Peyer's patch (tissue), 4 donors: ENCODE results near the gene LGMN. TPM values are rescaled to one million over a fixed set of nuclear protein-coding genes. Genes with fewer than 3 reads are reported as not detected.

ENCODE experiments used
- DNase-seq, 3 donors: peaks; one replicate each; pipeline ENCODE4 v3.0.0-alpha.2; 2017 to 2019
- H3K27ac ChIP-seq, 4 donors: fragments of 200-600 bp; sonication (generic); one replicate each; pipeline ENCODE4 v1.5.1; 2016 to 2019
- H3K27me3 ChIP-seq, 2 donors: fragments of 200-600 bp; sonication (generic); one replicate each; pipeline ENCODE4 v1.5.1; 2019
- H3K36me3 ChIP-seq, 3 donors: fragments of 200-600 bp; sonication (generic); one replicate each; pipeline ENCODE4 v1.5.1; 2016 to 2019
- H3K4me1 ChIP-seq, 4 donors: fragments of 200-600 bp; sonication (generic); one replicate each; pipeline ENCODE4 v1.5.1; 2016 to 2019
- H3K4me3 ChIP-seq, 4 donors: fragments of 200-600 bp; sonication (generic); 1 replicate in 3 of 4; 2 replicates in 1 of 4; pipeline ENCODE4 v1.5.1; 2016 to 2019; ENCODE audit warnings: mild to moderate bottlenecking in 1 of 4
- H3K9me3 ChIP-seq, 4 donors: fragments of 200-600 bp; sonication (generic); one replicate each; pipeline ENCODE4 v1.5.1; 2016 to 2019; ENCODE audit warnings: mild to moderate bottlenecking in 1 of 4
- POLR2A ChIP-seq, 2 donors: fragments of 450-650 bp; IDR thresholded peaks; one replicate each; pipeline ENCODE4 v1.5.1; 2017; ENCODE audit warnings: antibody characterized with exemption in 2 of 2, mild to moderate bottlenecking in 2 of 2, moderate library complexity in 2 of 2
- total RNA-seq, 4 donors: library from RNA; depleted of rRNA; stranded (reverse); fragments of >200 nt; gene quantifications; one replicate each; pipeline ENCODE4 v1.1.0, GENCODE V29; 2016
- TF ChIP-seq, protein P1 (sequence below), 6 experiments: fragments of 450-650 bp in 4 of 6; fragments of 200-600 bp in 2 of 6; sonication (generic) in 1 of 6; IDR thresholded peaks; one replicate each; pipeline ENCODE4 v1.5.1; 2017 to 2019; ENCODE audit warnings: antibody characterized with exemption in 6 of 6, mild to moderate bottlenecking in 3 of 6, moderate library complexity in 1 of 6

Gene LGMN
- total RNA-seq, 4 donors from 2014 or later = 16.5 to 108 (median 82.5) TPM

DNA sequence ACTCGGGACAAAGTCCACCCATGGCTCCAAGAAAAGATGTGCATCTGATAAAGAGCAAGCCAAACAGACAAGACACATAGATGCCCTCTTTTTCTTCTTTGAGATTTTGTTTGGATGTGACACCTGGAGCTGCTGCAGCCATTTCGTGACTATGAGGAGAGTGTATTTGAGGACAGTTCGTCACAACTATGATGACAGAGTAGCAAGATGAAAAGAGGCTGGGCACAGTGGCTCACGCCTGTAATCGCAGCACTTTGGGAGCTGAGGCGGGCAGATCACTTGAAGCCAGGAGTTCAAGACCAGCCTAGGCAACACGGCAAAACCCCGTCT lies 21.5 kb downstream of the LGMN start:
- Histone ChIP-seq H3K4me1 (peaks cover 0 to 24% (median 3%) of the 10 kb centered on the region in 4 donors), H3K27ac (peak overlapping the region in 3 of 4 donors; percentile 69 to 92 (median 85)), H3K36me3 (peaks cover 0 to 16% (median 0%) of the 10 kb centered on the region in 3 donors)

DNA sequence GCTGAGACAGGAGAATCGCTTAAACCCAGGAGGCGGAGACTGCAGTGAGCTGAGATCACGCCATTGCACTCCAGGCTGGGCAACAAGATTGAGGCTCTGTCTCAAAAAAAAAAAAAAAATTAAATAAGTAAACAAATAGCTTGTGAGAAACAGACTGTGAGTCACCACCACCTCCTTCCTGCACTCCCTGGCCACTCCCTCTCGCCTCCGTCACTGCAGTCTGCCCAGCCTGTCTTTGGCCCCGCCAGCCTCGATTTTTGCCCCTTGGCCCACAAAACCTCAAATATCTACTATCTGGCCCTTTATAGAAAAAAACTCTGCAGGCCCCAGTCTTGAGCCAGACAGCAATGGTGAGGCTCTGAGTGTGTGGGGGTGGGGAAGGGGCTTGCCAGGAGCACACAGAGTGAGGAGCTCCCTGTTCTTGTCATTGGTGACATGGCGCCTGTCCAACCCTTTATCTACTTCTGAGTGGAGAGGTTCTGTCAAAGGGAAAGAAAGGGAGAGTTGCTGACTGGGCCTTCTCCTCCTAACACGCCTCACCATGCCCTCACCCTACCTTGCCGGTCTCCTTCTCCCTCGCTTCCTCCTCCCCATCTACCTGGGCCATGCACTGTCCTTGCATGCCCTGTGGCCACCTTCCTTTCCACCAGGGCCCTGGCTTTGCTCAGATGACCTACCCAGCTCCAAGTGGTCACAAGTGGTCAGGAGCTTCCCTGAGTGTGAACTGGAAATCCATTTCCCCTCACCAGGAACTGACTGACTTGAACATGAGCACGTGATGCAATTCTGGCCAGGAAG lies 22.1 kb downstream of the LGMN start:
- Histone ChIP-seq H3K27ac (peak overlapping the region in 3 of 4 donors; percentile 69 to 92 (median 85)), H3K4me3 (no peak overlapping the region), H3K36me3 (peaks cover 0 to 10% (median 0%) of the 10 kb centered on the region in 3 donors), H3K9me3 (no peaks in the 10 kb centered on the region), H3K27me3 (no peaks in the 10 kb centered on the region), H3K4me1 (peaks cover 0 to 24% (median 3%) of the 10 kb centered on the region in 4 donors)
- no peak for TF ChIP-seq POLR2A (IDR thresholded peaks at IDR 0.05)
- TF ChIP-seq, protein P1, sequence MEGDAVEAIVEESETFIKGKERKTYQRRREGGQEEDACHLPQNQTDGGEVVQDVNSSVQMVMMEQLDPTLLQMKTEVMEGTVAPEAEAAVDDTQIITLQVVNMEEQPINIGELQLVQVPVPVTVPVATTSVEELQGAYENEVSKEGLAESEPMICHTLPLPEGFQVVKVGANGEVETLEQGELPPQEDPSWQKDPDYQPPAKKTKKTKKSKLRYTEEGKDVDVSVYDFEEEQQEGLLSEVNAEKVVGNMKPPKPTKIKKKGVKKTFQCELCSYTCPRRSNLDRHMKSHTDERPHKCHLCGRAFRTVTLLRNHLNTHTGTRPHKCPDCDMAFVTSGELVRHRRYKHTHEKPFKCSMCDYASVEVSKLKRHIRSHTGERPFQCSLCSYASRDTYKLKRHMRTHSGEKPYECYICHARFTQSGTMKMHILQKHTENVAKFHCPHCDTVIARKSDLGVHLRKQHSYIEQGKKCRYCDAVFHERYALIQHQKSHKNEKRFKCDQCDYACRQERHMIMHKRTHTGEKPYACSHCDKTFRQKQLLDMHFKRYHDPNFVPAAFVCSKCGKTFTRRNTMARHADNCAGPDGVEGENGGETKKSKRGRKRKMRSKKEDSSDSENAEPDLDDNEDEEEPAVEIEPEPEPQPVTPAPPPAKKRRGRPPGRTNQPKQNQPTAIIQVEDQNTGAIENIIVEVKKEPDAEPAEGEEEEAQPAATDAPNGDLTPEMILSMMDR (IDR thresholded peaks at IDR 0.05) = no peak
- peak in 2 of 3 donors; percentile 87 to 90 for DNase-seq

More for the DNA sequence above, 21.5 kb downstream of the LGMN start:
- no peaks in the 10 kb centered on the region for H3K9me3 ChIP-seq
- no peak overlapping the region for H3K4me3 ChIP-seq
- DNase-seq = no peak
- no peak for TF ChIP-seq POLR2A (IDR thresholded peaks at IDR 0.05)
- TF ChIP-seq, protein P1 (IDR thresholded peaks at IDR 0.05) = no peak
- no peaks in the 10 kb centered on the region for H3K27me3 ChIP-seq

DNA sequence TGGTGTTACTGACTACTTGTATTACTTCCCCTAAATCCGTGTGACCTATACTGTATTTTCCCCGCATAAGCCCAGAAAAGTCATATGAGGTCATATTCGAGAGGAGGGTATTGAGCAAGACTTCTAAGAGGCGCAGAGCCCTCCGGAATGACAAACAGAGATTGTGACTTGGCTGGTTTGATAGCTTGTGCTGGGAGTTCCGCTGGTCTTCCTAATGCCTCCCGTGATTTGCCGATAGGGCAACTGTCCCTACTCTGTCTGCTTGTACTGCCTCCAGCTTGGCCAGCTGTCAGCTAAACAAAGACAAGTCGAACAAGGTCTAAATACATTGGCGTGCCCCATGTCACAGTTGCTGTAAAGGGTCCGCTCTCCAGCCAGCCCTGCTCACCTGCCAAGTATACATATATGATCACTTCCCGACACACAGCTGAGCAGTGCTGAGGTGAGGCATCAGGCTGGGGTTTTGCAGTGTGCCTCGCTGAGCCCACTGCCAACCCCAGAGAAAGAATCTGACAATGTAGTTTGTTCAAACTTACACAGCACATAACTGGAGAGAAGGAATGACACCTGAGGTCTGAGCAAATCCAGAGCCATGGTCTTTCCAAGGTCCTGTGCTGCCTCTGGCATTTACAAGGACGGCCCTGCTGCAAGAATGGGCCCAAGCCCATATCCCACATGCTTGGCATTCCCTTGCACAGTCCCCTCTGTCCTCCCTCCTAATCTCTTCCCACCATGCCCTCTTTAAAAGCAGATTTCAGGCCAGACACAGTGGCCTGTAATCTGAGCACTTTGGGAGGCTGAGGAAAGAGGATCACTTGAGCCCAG lies 23.7 kb downstream of the LGMN start:
- H3K4me3 ChIP-seq = no peak overlapping the region
- no peaks in the 10 kb centered on the region for H3K9me3 ChIP-seq
- no peaks in the 10 kb centered on the region for H3K27me3 ChIP-seq
- H3K27ac ChIP-seq = peak overlapping the region in 2 of 4 donors; percentile 24 to 60
- H3K36me3 ChIP-seq = no peaks in the 10 kb centered on the region
- no peak for TF ChIP-seq POLR2A (IDR thresholded peaks at IDR 0.05)
- TF ChIP-seq, protein P1 (IDR thresholded peaks at IDR 0.05) = no peak
- DNase-seq = no peak
- peaks cover 0 to 31% (median 3%) of the 10 kb centered on the region in 4 donors for H3K4me1 ChIP-seq

DNA sequence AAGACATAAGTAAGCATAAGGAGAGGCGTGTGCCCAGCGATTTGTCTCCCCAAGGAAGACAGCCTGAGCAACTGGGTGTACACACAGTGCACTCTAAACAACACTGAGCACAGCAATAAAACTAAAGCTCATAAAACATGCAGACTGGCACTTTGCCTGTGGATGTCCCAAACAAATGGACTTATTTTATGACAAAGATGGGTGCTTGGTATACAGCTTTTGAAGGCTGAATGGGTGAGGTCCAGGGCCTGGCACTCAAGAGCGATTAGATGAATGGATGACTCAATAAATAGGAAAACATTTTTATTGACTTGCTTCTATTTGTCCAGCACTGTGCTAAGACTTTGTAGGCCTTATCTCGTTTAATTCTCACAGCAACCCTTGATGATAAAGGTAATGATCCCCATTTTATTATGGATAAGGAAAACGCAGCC lies 28.5 kb downstream of the LGMN start:
- TF ChIP-seq, protein P1 (IDR thresholded peaks at IDR 0.05) = no peak
- TF ChIP-seq POLR2A (IDR thresholded peaks at IDR 0.05) = no peak
- H3K9me3 ChIP-seq = no peaks in the 10 kb centered on the region
- peaks cover 0 to 5% (median 0%) of the 10 kb centered on the region in 3 donors for H3K36me3 ChIP-seq
- H3K4me3 ChIP-seq = no peak overlapping the region
- H3K27me3 ChIP-seq = no peaks in the 10 kb centered on the region
- peak in 1 of 3 donors; percentile 87 for DNase-seq
- H3K27ac ChIP-seq = peak overlapping the region in 3 of 4 donors; percentile 32 to 74 (median 50)
- H3K4me1 ChIP-seq = peaks cover 0 to 15% (median 0%) of the 10 kb centered on the region in 4 donors

- no peak for TF ChIP-seq POLR2A (IDR thresholded peaks at IDR 0.05)
- TF ChIP-seq, protein P1 (IDR thresholded peaks at IDR 0.05) = no peak
- peak overlapping the region in 2 of 4 donors; percentile 50 to 74 for H3K27ac ChIP-seq
Measured at GRCh38 chr14:92719421-92719820, 29.0 kb downstream of the LGMN start.

More at GRCh38 chr14:92719421-92719820, 29.0 kb downstream of the LGMN start:
- no peak for DNase-seq
- no peaks in the 10 kb centered on the region for H3K9me3 ChIP-seq
- peaks cover 0 to 12% (median 0%) of the 10 kb centered on the region in 4 donors for H3K4me1 ChIP-seq
- no peaks in the 10 kb centered on the region for H3K27me3 ChIP-seq
- H3K36me3 ChIP-seq = peaks cover 0 to 5% (median 0%) of the 10 kb centered on the region in 3 donors
- H3K4me3 ChIP-seq = no peak overlapping the region
